ENCODE results near the gene DOCK1.
A peak's percentile ranks its signal among the peaks of the same experiment; 100 is the strongest.

DOCK1 gene

DNA sequence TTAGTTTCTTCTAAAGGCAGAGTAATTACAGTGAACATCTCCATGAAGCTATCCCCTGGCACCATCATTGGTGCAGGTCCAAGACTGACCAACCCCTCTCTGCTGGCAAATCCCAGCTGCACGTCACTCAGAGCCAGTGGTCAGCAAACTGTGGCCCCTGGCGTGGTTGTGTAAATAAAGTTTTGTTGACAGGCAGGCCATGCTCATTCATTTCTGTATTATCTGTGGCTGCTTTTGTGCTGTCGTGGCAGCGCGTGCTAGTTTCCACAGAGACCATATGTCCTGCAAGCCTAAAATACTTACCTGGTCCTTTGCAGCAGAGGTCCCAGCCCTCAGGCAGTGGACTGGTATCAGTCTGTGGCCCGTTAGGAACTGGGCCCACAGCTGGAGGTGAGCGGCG lies 526.3 kb downstream of the DOCK1 start:
- Histone ChIP-seq H3K27me3 (ENCODE audit: insufficient read depth, low read length) (no peaks in the 10 kb centered on the region), H3K4me3 (ENCODE audit: low read length) (no peak overlapping the region), H3K4me1 (ENCODE audit: insufficient read depth, low read length) (no peaks in the 10 kb centered on the region), H3K9ac (ENCODE audit: low read depth, low read length) (no peak overlapping the region), H3K9me3 (ENCODE audit: insufficient read depth, low read depth, low read length) (no peaks in the 10 kb centered on the region), H3K27ac (ENCODE audit: low read depth, low read length) (no peak overlapping the region), H3K36me3 (ENCODE audit: insufficient read depth, low read length) (peaks cover 16% of the 10 kb centered on the region)
- 97% methylated on average over 8 of the region's 8 CpGs for WGBS

DNA sequence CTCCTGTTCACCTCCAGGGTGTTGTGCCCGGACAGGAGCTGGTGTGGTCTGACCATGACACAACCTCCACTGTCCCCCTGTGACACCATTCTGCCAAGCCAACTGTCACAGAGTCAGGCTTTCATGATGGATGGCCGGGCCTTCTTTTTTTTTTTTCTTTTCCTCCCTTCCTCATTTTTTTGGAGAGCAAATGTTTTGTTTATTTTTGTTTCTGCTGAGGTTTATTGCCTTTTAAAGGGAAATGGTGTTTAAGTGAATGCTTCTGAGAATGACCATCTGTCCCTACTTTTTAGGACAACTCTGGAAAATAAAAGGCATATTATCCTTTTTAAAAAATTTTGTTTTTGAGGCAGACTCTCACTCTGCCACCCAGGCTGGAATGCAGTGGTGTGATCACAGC lies 528.8 kb downstream of the DOCK1 start:
- Histone ChIP-seq H3K36me3 (ENCODE audit: insufficient read depth, low read length) (peaks cover 9% of the 10 kb centered on the region), H3K27ac (ENCODE audit: low read depth, low read length) (no peak overlapping the region), H3K9ac (ENCODE audit: low read depth, low read length) (no peak overlapping the region), H3K9me3 (ENCODE audit: insufficient read depth, low read depth, low read length) (no peaks in the 10 kb centered on the region), H3K27me3 (ENCODE audit: insufficient read depth, low read length) (no peaks in the 10 kb centered on the region), H3K4me3 (ENCODE audit: low read length) (no peak overlapping the region), H3K4me1 (ENCODE audit: insufficient read depth, low read length) (no peaks in the 10 kb centered on the region)
- 98% methylated on average over 2 of the region's 2 CpGs for WGBS

DNA sequence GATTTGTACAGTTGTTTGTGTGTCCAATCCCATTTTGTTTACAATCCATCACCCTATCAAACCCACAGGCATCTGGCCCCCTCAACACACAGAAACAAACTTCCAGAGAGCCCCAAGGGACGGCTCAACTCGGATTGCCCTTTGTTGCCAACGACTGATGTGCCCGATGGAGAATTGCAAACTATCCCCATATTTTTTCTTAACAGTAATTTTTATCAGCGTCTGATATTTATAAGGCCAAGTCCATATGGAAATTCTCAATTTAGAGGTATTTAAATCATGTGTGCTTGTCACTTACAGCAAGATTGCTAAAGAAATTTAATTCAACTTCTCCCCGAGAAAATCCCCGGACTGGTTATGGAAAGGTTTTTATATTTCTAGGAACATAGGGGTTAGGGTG lies 530.0 kb downstream of the DOCK1 start:
- Histone ChIP-seq H3K4me3 (ENCODE audit: low read length) (no peak overlapping the region), H3K27ac (ENCODE audit: low read depth, low read length) (no peak overlapping the region), H3K4me1 (ENCODE audit: insufficient read depth, low read length) (no peaks in the 10 kb centered on the region), H3K9me3 (ENCODE audit: insufficient read depth, low read depth, low read length) (0 out of 2 replicates have a peak, but pooled peaks cover 3% of the 10 kb centered on the region), H3K36me3 (ENCODE audit: insufficient read depth, low read length) (peaks cover 19% of the 10 kb centered on the region), H3K27me3 (ENCODE audit: insufficient read depth, low read length) (no peaks in the 10 kb centered on the region), H3K9ac (ENCODE audit: low read depth, low read length) (no peak overlapping the region)
- 96% methylated on average over 7 of the region's 7 CpGs for WGBS

DNA sequence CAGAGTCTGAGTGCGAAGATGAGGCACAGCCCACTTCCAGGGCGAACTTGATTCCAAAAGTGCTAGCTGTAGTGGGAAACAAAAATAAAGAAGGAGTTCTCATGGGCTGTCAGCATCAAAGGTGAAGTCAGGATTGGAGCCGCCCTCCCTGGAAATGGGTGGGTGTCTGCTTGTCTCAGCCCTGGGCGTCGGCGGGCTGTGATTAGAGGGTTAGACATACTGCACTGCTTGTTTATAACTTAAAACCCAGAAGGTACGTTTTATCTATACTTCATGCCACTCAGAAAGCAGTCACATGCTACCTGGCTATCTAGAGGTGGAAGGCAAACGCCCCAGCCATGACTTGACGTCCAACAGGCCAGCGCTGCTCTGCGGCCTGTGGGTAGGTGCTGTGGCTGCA lies 535.1 kb downstream of the DOCK1 start:
- Histone ChIP-seq H3K27me3 (ENCODE audit: insufficient read depth, low read length) (no peaks in the 10 kb centered on the region), H3K9me3 (ENCODE audit: insufficient read depth, low read depth, low read length) (0 out of 2 replicates have a peak, but pooled peaks cover 3% of the 10 kb centered on the region), H3K36me3 (ENCODE audit: insufficient read depth, low read length) (peaks cover 26% of the 10 kb centered on the region; the same call in 1 of the 2 replicates), H3K9ac (ENCODE audit: low read depth, low read length) (no peak overlapping the region), H3K4me3 (ENCODE audit: low read length) (no peak overlapping the region), H3K4me1 (ENCODE audit: insufficient read depth, low read length) (peaks cover 8% of the 10 kb centered on the region), H3K27ac (ENCODE audit: low read depth, low read length) (no peak overlapping the region)
- WGBS, result 97% methylated on average over 11 of the region's 11 CpGs

DNA sequence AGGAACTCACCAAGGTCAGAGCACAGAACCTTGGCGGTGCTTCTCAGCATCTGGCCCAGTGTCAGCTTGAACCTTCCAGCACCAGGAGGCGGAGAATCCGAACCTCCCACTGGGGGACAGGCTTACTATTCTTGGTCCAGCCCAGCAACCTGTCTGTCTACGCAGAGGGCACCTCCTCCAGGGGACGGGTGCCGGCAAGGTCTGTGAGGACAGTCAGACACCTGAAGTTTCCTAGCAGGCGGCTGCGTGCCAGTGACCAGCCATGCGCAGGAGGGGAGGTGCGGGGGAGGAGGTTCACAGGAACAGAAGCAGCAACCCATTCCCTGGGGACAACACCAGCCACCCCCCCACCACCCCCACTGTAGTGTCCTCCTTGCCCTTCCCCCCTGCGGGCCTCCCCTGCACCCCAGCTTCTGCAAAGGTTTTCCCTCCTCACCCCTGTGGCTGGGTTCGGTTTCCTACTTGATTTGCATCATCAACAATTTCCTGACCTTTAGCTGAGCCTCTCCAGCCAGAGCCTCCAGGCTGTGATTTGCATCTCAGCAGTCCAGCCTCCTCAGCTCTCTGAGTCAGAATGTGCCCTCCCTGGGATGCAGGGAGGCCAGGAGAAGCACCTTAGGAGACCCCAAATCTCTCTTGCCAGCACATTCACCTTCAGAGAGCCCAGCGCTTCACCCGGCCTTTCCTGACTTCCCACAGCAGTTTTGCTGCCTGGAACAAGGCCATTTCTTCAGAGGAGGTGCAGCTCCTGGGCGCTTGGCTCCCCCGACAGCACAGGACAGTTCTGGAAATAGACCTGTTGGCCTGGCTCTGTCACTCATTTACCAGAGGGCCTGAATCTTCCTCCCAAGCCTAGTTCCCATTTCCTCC lies 536.4 kb downstream of the DOCK1 start:
- peaks cover 30% of the 10 kb centered on the region; the same call in 1 of the 2 replicates for H3K36me3 ChIP-seq (ENCODE audit: insufficient read depth, low read length)
- H3K9ac ChIP-seq (ENCODE audit: low read depth, low read length), result no peak overlapping the region
- peaks cover 8% of the 10 kb centered on the region for H3K4me1 ChIP-seq (ENCODE audit: insufficient read depth, low read length)
- H3K27me3 ChIP-seq (ENCODE audit: insufficient read depth, low read length), result no peaks in the 10 kb centered on the region
- H3K27ac ChIP-seq (ENCODE audit: low read depth, low read length), result peak overlapping the region; percentile 71; the same call in 1 of the 2 replicates
- H3K4me3 ChIP-seq (ENCODE audit: low read length), result no peak overlapping the region
- 0 out of 2 replicates have a peak, but pooled peaks cover 3% of the 10 kb centered on the region for H3K9me3 ChIP-seq (ENCODE audit: insufficient read depth, low read depth, low read length)
- 58% methylated on average over 15 of the region's 16 CpGs for WGBS

DNA sequence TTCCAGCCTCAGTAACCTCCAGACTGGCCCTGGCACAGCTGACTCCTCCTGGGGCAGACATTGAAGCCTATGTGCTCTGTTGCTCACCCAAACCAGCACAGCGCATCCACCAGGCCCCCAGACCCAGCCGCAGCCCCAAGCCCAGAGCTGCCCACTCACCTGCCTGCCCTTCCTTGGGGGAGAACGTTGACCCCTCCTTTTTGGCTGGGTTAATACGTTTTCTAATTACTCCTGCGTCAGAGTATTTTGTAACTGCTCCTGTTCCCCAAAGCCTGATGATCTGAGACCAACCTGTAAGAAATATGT lies 536.9 kb downstream of the DOCK1 start:
- H3K27ac ChIP-seq (ENCODE audit: low read depth, low read length), result peak overlapping the region; percentile 71; the same call in 1 of the 2 replicates
- H3K27me3 ChIP-seq (ENCODE audit: insufficient read depth, low read length), result no peaks in the 10 kb centered on the region
- H3K36me3 ChIP-seq (ENCODE audit: insufficient read depth, low read length), result peaks cover 30% of the 10 kb centered on the region; the same call in 1 of the 2 replicates
- 0 out of 2 replicates have a peak, but pooled peaks cover 3% of the 10 kb centered on the region for H3K9me3 ChIP-seq (ENCODE audit: insufficient read depth, low read depth, low read length)
- H3K4me1 ChIP-seq (ENCODE audit: insufficient read depth, low read length), result peaks cover 8% of the 10 kb centered on the region
- no peak overlapping the region for H3K9ac ChIP-seq (ENCODE audit: low read depth, low read length)
- no peak overlapping the region for H3K4me3 ChIP-seq (ENCODE audit: low read length)
- WGBS, result 97% methylated on average over 5 of the region's 5 CpGs

DNA sequence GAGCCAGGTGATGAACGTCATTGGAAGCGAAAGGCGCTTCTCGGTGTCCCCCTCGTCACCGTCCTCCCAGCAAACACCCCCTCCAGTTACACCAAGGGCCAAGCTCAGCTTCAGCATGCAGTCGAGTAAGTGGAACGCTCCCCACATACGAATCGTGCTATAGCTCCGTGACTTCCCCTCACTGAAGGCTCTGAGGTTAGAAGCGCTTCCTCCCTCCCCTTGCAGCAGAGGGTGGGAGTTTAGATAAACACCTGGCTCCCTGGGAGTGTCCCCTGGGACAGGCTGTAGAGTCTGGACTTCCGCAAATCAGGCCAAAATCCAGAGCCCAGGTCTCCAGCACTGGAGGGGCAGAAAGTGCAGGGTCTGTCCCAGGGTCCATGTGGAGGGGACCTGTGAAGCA lies 538.9 kb downstream of the DOCK1 start:
- WGBS, result 96% methylated on average over 13 of the region's 13 CpGs
- Histone ChIP-seq H3K27ac (ENCODE audit: low read depth, low read length) (no peak overlapping the region), H3K9me3 (ENCODE audit: insufficient read depth, low read depth, low read length) (0 out of 2 replicates have a peak, but pooled peaks cover 3% of the 10 kb centered on the region), H3K36me3 (ENCODE audit: insufficient read depth, low read length) (peaks cover 33% of the 10 kb centered on the region; the same call in 1 of the 2 replicates), H3K4me1 (ENCODE audit: insufficient read depth, low read length) (peaks cover 8% of the 10 kb centered on the region), H3K9ac (ENCODE audit: low read depth, low read length) (no peak overlapping the region), H3K27me3 (ENCODE audit: insufficient read depth, low read length) (no peaks in the 10 kb centered on the region), H3K4me3 (ENCODE audit: low read length) (no peak overlapping the region)

DNA sequence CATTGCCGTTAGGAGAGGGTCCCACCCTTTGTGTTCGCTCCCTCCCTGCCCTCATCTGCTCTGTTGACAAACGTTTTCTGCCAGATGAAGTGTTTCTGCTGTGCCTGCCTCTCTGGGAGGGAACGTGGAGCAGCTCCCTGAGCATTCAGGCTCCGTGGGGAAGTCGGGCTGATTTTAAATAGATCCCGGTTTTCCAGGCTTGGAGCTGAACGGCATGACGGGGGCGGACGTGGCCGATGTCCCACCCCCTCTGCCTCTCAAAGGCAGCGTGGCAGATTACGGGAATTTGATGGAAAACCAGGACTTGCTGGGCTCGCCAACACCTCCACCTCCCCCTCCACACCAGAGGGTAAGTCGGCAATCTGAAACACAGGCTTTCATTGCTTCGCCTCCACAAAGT lies 542.0 kb downstream of the DOCK1 start:
- Histone ChIP-seq H3K27me3 (ENCODE audit: insufficient read depth, low read length) (no peaks in the 10 kb centered on the region), H3K9me3 (ENCODE audit: insufficient read depth, low read depth, low read length) (no peaks in the 10 kb centered on the region), H3K36me3 (ENCODE audit: insufficient read depth, low read length) (peaks cover 25% of the 10 kb centered on the region; the same call in 1 of the 2 replicates), H3K4me1 (ENCODE audit: insufficient read depth, low read length) (peaks cover 3% of the 10 kb centered on the region; the same call in 1 of the 2 replicates), H3K9ac (ENCODE audit: low read depth, low read length) (no peak overlapping the region), H3K27ac (ENCODE audit: low read depth, low read length) (no peak overlapping the region), H3K4me3 (ENCODE audit: low read length) (no peak overlapping the region)
- WGBS, result 94% methylated on average over 17 of the region's 17 CpGs

DNA sequence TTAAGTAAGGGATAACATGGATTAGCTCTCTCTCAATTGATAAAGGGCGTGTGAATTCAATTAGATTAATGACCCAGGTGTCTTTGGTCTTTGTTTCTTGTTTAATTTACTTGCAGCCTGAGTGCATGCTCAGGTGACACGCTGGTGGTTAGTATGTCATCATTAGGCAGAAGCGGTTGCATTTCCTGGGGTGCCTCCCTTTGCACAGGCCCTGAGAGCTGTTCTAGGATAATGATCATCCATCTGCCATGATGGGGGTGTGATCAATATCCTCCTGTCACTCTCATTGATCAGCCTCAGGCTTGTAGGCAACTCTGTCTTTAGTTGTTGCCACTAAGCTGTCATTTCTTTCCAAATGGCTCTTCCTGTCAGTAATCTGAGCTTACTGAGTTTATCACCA lies 544.3 kb downstream of the DOCK1 start:
- H3K9ac ChIP-seq (ENCODE audit: low read depth, low read length), result no peak overlapping the region
- H3K4me1 ChIP-seq (ENCODE audit: insufficient read depth, low read length), result no peaks in the 10 kb centered on the region
- peaks cover 19% of the 10 kb centered on the region; the same call in 1 of the 2 replicates for H3K36me3 ChIP-seq (ENCODE audit: insufficient read depth, low read length)
- H3K9me3 ChIP-seq (ENCODE audit: insufficient read depth, low read depth, low read length), result no peaks in the 10 kb centered on the region
- no peaks in the 10 kb centered on the region for H3K27me3 ChIP-seq (ENCODE audit: insufficient read depth, low read length)
- H3K4me3 ChIP-seq (ENCODE audit: low read length), result no peak overlapping the region
- no peak overlapping the region for H3K27ac ChIP-seq (ENCODE audit: low read depth, low read length)
- 85% methylated on average over 3 of the region's 3 CpGs for WGBS

DNA sequence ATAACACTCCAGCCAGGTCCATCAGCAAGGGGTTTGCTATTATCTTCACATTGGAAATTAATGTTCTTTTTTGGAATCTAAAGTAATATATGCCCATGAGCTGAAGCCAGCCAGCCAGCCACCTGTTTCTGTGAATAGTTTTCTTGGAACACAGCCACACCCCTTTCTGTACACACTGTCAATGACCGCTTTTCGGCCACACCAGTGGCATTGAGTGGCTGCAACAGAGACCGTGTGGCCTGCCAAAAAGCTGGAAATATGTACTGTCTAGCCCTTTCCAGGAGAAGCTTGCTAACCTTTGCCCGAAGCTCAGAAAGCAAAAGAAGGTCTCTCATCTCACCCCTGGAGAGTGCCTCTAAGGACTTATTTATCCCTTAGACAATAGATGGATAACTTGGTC lies 545.4 kb downstream of the DOCK1 start:
- Histone ChIP-seq H3K27ac (ENCODE audit: low read depth, low read length) (no peak overlapping the region), H3K9ac (ENCODE audit: low read depth, low read length) (no peak overlapping the region), H3K4me3 (ENCODE audit: low read length) (no peak overlapping the region), H3K36me3 (ENCODE audit: insufficient read depth, low read length) (0 out of 2 replicates have a peak, but pooled peaks cover 8% of the 10 kb centered on the region), H3K9me3 (ENCODE audit: insufficient read depth, low read depth, low read length) (no peaks in the 10 kb centered on the region), H3K4me1 (ENCODE audit: insufficient read depth, low read length) (no peaks in the 10 kb centered on the region), H3K27me3 (ENCODE audit: insufficient read depth, low read length) (no peaks in the 10 kb centered on the region)
- WGBS, result 85% methylated on average over 4 of the region's 4 CpGs

DNA sequence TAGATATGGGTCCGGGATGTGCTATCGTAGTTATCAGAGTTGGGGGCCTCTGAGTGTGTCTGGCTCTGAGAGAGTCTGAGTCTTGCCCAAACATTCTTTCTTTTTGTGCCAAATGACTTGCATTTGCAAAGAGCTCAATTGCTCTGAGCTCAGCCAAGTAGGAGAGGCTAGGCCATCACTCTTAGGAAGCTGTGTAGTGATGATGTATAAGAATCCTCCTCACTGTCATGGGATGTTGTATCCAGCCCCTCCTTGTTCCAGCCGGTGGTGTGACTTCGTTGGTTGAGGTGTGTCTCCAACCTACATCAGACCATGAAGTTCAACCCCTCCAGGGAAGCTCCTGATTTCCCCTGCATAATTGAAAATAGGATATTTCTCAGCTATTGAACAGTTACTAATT lies 546.4 kb downstream of the DOCK1 start:
- Histone ChIP-seq H3K27ac (ENCODE audit: low read depth, low read length) (no peak overlapping the region), H3K4me1 (ENCODE audit: insufficient read depth, low read length) (no peaks in the 10 kb centered on the region), H3K36me3 (ENCODE audit: insufficient read depth, low read length) (0 out of 2 replicates have a peak, but pooled peaks cover 6% of the 10 kb centered on the region), H3K9ac (ENCODE audit: low read depth, low read length) (no peak overlapping the region), H3K9me3 (ENCODE audit: insufficient read depth, low read depth, low read length) (no peaks in the 10 kb centered on the region), H3K27me3 (ENCODE audit: insufficient read depth, low read length) (no peaks in the 10 kb centered on the region), H3K4me3 (ENCODE audit: low read length) (no peak overlapping the region)
- WGBS, result 98% methylated on average over 4 of the region's 4 CpGs
